Sigmoid colon (tissue), 7 donors: ENCODE data around the gene WWTR1. TPM values are rescaled to one million over a fixed set of nuclear protein-coding genes. Genes with fewer than 3 reads are reported as not detected.
A peak's percentile ranks its signal among the peaks of the same experiment; 100 is the strongest.

Experiments
- DNase-seq: peaks from one replicate; pipeline ENCODE4 v3.0.0-alpha.2; 2019
- H3K27ac ChIP-seq, 4 donors: fragments of 200-600 bp; sonication (generic); one replicate each; pipeline ENCODE4 v1.5.1; 2016 to 2019; ENCODE audit warnings: mild to moderate bottlenecking in 1 of 4
- H3K27me3 ChIP-seq, 3 donors: fragments of 200-600 bp; sonication (generic); one replicate each; pipeline ENCODE4 v1.5.1; 2019; ENCODE audit warnings: mild to moderate bottlenecking in 1 of 3
- H3K36me3 ChIP-seq, 4 donors: fragments of 200-600 bp; sonication (generic); one replicate each; pipeline ENCODE4 v1.5.1; 2016 to 2019
- H3K4me1 ChIP-seq, 4 donors: fragments of 200-600 bp; sonication (generic); one replicate each; pipeline ENCODE4 v1.5.1; 2017 to 2019
- H3K4me3 ChIP-seq, 4 donors: fragments of 200-600 bp; sonication (generic); one replicate each; pipeline ENCODE4 v1.5.1; 2017 to 2019; ENCODE audit warnings: mild to moderate bottlenecking in 2 of 4, moderate library complexity in 1 of 4
- H3K9me3 ChIP-seq, 4 donors: fragments of 200-600 bp in 3 of 4; sonication (generic) in 3 of 4; one replicate each; pipeline versions ENCODE4 v1.5.1 to v1.6.1; 2013 to 2019
- EP300 ChIP-seq, 4 donors: sonication (generic); formaldehyde crosslinking; IDR thresholded peaks; one replicate each; pipeline ENCODE4 v1.6.1; 2017; ENCODE audit warnings: antibody characterized with exemption in 4 of 4
- POLR2A ChIP-seq, 2 donors: fragments of 450-650 bp; IDR thresholded peaks; one replicate each; pipeline ENCODE4 v1.6.1; 2016; ENCODE audit warnings: antibody characterized with exemption in 2 of 2, mild to moderate bottlenecking in 2 of 2, moderate library complexity in 2 of 2
- POLR2AphosphoS5 ChIP-seq, 4 donors: sonication (generic); formaldehyde crosslinking; IDR thresholded peaks; one replicate each; pipeline ENCODE4 v1.6.1; 2017; ENCODE audit warnings: antibody characterized with exemption in 4 of 4
- WGBS, 2 donors: extraction: QIAGEN DNeasy Blood & Tissue Kit; methylation state at CpG; one replicate each; pipeline ENCODE4 v1.1.7; 2013; 5-methylcytosine and 5-hydroxymethylcytosine counted together
- intact Hi-C: fragments of 100-400 bp; cut with DNase I; formaldehyde crosslinking; loops from one replicate; pipeline ENCODE4 v1.15.1; 2023
- polyA plus RNA-seq, 3 donors: library from polyadenylated mRNA; stranded (reverse); fragments of 200-250 nt; gene quantifications; one replicate each; pipeline ENCODE4 v1.2.3, GENCODE V29; 2013
- total RNA-seq, 4 donors: library from RNA; depleted of rRNA; stranded (reverse); fragments of >200 nt; gene quantifications; one replicate each; pipeline ENCODE4 v1.1.0, GENCODE V29; 2016
- TF ChIP-seq, protein P1 (sequence below), 4 experiments: fragments of 450-650 bp in 3 of 4; fragments of 200-600 bp in 1 of 4; IDR thresholded peaks; one replicate each; pipeline ENCODE4 v1.5.1; 2016 to 2019; ENCODE audit warnings: antibody characterized with exemption in 4 of 4, mild to moderate bottlenecking in 3 of 4, moderate library complexity in 2 of 4
- donor health status: healthy with polysubstance abuse.
- donor health status: Bipolar disorder and iron deficiency.
- donor health status: healthy.

WWTR1 gene
- total and polyA plus RNA-seq, 7 donors: 7.9 to 340 (median 243) TPM

DNA sequence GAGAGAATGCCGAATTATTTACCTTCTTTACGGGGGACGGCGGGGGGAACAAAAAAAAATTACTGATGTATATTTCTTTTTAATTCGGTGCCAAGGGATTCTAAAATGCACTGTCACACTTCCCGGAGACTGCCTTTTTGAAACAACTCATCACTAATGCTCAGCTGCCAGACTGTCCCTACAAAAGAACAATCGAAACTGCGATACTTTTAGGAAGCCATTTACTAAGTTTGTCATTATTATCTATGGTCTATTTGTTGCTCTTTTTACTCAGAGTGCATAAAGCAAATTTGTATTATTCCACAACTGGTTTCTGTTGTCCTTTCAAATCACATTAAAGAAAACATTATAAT lies 122.5 kb downstream of the WWTR1 start:
- Histone ChIP-seq H3K4me3 (no peak overlapping the region), H3K4me1 (peaks cover 0 to 92% (median 79%) of the 10 kb centered on the region in 4 donors)

DNA sequence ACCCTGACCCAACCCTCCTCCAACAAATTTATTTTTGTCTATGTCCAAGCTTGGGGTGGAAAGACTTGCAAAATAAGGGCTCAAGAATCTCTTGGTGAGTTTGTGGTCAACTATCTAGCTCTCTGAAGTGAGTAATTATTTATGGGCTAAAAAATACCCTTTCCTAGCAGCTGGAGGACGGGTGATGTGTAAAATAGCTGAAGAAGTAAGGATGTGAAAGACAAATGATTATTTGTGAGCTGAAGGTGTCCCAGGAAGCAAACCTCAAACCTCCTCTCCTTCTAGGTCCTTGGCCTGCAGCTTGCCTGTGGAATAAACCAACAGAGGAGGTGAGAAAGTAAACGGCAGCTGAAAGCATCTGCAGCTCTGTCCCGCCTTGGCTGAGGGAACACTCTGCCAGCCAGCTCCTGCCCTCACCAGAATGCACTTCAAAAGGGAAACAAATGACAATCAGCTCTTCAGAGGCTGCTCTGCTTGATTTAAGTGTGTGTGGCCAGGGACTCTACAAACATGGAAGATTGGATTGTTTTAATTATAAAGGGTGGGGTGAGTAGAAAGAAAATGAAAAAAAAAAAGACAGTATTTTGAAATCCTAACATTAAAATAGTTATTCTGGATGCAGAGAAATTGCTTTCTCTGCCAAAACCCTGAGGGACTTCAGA lies 123.0 kb downstream of the WWTR1 start:
- peaks cover 0 to 92% (median 75%) of the 10 kb centered on the region in 4 donors for H3K4me1 ChIP-seq
- DNase-seq: peak; percentile 75
- H3K36me3 ChIP-seq: no peaks in the 10 kb centered on the region
- WGBS, 2 donors: 26 to 31% methylated on average over 3 of the region's 3 CpGs
- no peaks in the 10 kb centered on the region for H3K27me3 ChIP-seq
- H3K27ac ChIP-seq: peak overlapping the region; percentile 73 to 78 (median 76)
- H3K4me3 ChIP-seq: no peak overlapping the region
- TF ChIP-seq POLR2A (IDR thresholded peaks at IDR 0.05): no peak
- TF ChIP-seq POLR2AphosphoS5 (IDR thresholded peaks at IDR 0.05): peak in 2 of 4 donors; percentile 24 to 46
- no peaks in the 10 kb centered on the region for H3K9me3 ChIP-seq
- intact Hi-C loops: loop anchor here (10.0 kb wide), 1 partner anchor 580 kb away; no protein-coding TSS in a partner anchor

More for the DNA sequence above, 122.5 kb downstream of the WWTR1 start:
- DNase-seq: no peak
- TF ChIP-seq POLR2A (IDR thresholded peaks at IDR 0.05) (no peak), EP300 (IDR thresholded peaks at IDR 0.05) (no peak), POLR2AphosphoS5 (IDR thresholded peaks at IDR 0.05) (no peak)
- TF ChIP-seq, protein P1, sequence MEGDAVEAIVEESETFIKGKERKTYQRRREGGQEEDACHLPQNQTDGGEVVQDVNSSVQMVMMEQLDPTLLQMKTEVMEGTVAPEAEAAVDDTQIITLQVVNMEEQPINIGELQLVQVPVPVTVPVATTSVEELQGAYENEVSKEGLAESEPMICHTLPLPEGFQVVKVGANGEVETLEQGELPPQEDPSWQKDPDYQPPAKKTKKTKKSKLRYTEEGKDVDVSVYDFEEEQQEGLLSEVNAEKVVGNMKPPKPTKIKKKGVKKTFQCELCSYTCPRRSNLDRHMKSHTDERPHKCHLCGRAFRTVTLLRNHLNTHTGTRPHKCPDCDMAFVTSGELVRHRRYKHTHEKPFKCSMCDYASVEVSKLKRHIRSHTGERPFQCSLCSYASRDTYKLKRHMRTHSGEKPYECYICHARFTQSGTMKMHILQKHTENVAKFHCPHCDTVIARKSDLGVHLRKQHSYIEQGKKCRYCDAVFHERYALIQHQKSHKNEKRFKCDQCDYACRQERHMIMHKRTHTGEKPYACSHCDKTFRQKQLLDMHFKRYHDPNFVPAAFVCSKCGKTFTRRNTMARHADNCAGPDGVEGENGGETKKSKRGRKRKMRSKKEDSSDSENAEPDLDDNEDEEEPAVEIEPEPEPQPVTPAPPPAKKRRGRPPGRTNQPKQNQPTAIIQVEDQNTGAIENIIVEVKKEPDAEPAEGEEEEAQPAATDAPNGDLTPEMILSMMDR (IDR thresholded peaks at IDR 0.05): no peak
- WGBS, 2 donors: 56 to 70% methylated on average over 8 of the region's 8 CpGs
- H3K27me3 ChIP-seq: no peaks in the 10 kb centered on the region
- intact Hi-C loops: loop anchor here (10.0 kb wide), 1 partner anchor 581 kb away; no protein-coding TSS in a partner anchor
- no peaks in the 10 kb centered on the region for H3K36me3 ChIP-seq
- peak overlapping the region; percentile 73 to 78 (median 76) for H3K27ac ChIP-seq
- H3K9me3 ChIP-seq: no peaks in the 10 kb centered on the region

GRCh38 chr3:149534082-149534481 lies 123.7 kb downstream of the WWTR1 start:
- H3K4me1 ChIP-seq: peaks cover 0 to 92% (median 70%) of the 10 kb centered on the region in 4 donors
- no peaks in the 10 kb centered on the region for H3K36me3 ChIP-seq
- peak overlapping the region; percentile 73 to 78 (median 76) for H3K27ac ChIP-seq
- H3K27me3 ChIP-seq: no peaks in the 10 kb centered on the region
- no peaks in the 10 kb centered on the region for H3K9me3 ChIP-seq
- WGBS, 2 donors: 77 to 90% methylated on average over 4 of the region's 4 CpGs
- intact Hi-C loops: loop anchor here (10.0 kb wide), 1 partner anchor 579 kb away; no protein-coding TSS in a partner anchor
- no peak for TF ChIP-seq POLR2A (IDR thresholded peaks at IDR 0.05)
- TF ChIP-seq, protein P1 (IDR thresholded peaks at IDR 0.05): no peak
- no peak for TF ChIP-seq EP300 (IDR thresholded peaks at IDR 0.05)
- no peak for TF ChIP-seq POLR2AphosphoS5 (IDR thresholded peaks at IDR 0.05)
- DNase-seq: no peak
- no peak overlapping the region for H3K4me3 ChIP-seq

GRCh38 chr3:149532489-149533180 lies 125.2 kb downstream of the WWTR1 start:
- intact Hi-C loops: loop anchor here (10.0 kb wide), 1 partner anchor 578 kb away; no protein-coding TSS in a partner anchor
- Histone ChIP-seq H3K36me3 (no peaks in the 10 kb centered on the region), H3K4me3 (peak overlapping the region in 1 of 4 donors; percentile 7), H3K9me3 (no peaks in the 10 kb centered on the region), H3K27me3 (no peaks in the 10 kb centered on the region), H3K27ac (peak overlapping the region; percentile 63 to 78 (median 75)), H3K4me1 (peaks cover 0 to 100% (median 81%) of the 10 kb centered on the region in 4 donors)
- WGBS, 2 donors: 36 to 62% methylated on average over 8 of the region's 8 CpGs
- no peak for DNase-seq
- no peak for TF ChIP-seq POLR2AphosphoS5 (IDR thresholded peaks at IDR 0.05)
- TF ChIP-seq POLR2A (IDR thresholded peaks at IDR 0.05): no peak
- TF ChIP-seq EP300 (IDR thresholded peaks at IDR 0.05): no peak
- TF ChIP-seq, protein P1 (IDR thresholded peaks at IDR 0.05): no peak

DNA sequence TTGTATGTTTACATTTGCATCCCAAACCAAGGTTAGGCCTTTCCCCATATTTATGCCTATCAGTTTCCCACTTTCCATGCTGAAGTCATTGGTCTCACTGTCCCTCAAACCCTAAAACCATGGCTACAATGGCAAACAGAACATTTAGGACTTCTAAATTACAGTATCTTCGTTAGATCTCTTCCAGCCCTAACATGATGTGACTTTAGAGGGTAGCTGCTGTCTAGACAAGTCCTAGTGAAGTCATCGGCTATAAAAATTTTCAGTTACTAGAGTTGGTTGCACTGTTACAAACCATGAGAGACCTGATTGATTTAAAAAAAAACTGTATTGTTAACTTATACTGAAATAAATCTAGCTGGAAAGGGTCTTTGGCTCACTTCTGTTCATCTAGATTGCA lies 128.7 kb downstream of the WWTR1 start:
- peaks cover 0 to 75% (median 50%) of the 10 kb centered on the region in 4 donors for H3K4me1 ChIP-seq
- WGBS, 2 donors: 78 to 88% methylated on average over 2 of the region's 2 CpGs

More for the DNA sequence above, 128.7 kb downstream of the WWTR1 start:
- H3K27me3 ChIP-seq: no peaks in the 10 kb centered on the region
- intact Hi-C loops: loop anchor here (2.0 to 5.0 kb wide), 2 partner anchors 130 to 188 kb away; partner anchors contain the start of gene WWTR1
- peaks cover 4 to 26% (median 6%) of the 10 kb centered on the region in 4 donors for H3K36me3 ChIP-seq
- TF ChIP-seq POLR2A (IDR thresholded peaks at IDR 0.05) (no peak), POLR2AphosphoS5 (IDR thresholded peaks at IDR 0.05) (no peak), EP300 (IDR thresholded peaks at IDR 0.05) (no peak)
- TF ChIP-seq, protein P1 (IDR thresholded peaks at IDR 0.05): no peak
- H3K9me3 ChIP-seq: no peaks in the 10 kb centered on the region
- H3K27ac ChIP-seq: peak overlapping the region; percentile 52 to 66 (median 56)
- no peak overlapping the region for H3K4me3 ChIP-seq
- no peak for DNase-seq
